Measurements from ENCODE around the gene ACAA2. TPM values are rescaled to one million over a fixed set of nuclear protein-coding genes. Genes with fewer than 3 reads are reported as not detected.
"Not testable (repeated sequence)": the region's sequence is repeated elsewhere in the genome, so short reads cannot be mapped to it uniquely, and the experiment has no call there.

Gene ACAA2
- total RNA-seq, 1 donor from 2014 or later = 40.2 TPM

DNA sequence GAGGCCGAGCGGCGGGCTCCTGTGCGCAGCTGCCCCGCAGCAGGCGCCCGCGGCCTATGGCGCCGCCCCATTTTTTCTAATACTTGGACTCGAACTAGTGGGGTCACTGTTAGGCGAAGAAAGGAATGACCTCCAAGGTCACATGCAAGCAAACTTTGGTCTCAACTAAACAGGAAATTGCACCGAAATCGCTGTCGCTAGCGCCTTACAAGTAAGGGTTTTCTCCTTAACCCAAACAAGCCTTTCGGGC is 339 bp downstream of the ACAA2 start:
- no peak for DNase-seq (ENCODE audit: extremely low read depth, low read depth, low spot score)

DNA sequence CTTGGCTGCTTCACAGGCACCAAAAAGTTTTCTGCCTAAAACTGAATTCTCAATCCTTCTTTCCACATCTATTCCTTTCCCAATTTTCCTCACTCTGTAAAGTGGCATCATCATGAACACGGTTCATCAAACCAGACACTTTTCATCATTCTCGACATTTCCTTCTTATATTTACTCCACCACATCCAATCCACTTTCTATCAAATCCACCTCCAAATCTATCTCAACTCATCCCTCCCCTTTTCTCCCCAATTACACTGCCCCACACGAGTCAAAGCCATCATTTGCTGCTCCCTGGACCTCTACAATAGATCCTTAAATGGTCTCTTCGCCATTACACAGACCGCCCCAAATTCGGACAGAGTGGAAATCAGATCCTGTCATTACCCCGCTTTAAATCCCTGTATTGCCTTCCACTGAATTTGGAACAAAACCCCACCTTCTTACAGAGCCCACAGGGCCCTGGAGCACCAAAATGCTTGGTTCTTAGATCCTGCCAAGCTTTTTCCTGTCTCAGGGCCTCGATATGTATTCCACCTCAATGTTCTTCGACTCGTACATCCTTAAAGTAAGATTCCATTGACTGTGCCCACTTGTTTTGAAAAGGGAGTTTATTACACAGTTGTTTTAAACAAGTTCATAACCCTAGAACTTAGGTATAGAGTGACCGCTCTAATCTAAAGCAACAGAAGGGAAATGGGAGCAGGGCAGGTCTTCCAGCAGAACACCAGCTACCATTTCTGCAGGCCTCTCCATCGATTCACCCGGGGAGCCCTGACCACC is 856 bp downstream of the ACAA2 start:
- DNase-seq (ENCODE audit: extremely low read depth, low read depth, low spot score) = no peak

DNA sequence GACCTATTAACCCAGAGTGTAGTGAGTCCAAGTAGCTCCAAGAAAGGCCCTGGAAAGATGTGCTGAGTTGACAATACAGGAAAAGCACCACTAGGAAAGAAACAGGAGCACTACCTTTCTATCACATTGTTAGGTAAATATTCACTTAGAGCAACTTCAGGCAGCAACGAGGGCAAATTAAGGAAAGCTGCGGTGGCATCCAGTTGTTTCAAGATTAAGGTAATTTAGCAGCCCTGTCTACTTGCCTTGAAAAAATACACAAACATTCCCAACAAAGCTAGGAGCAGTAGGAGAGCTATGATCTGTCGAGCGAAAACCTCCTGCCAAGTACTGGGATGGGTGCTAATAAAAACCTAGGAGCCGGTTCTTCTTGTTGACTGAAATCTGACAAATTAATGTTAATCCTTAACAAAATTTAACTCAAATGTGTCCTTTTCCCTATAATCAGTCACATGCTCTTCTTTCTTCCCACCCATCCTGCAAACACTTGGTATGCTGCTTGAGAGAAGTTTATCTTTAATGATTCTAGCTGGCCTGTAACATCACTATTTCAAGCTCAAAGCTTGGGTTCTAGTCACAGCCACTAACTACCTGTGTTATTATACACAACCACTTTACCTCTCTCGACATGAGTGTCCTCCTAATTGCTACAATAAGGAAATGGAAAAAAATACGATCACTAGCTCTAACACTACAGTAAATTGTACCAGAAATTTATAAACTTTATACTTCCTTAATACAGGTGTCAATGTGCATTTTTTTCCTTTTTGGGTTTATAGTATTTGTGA is 2.0 kb downstream of the ACAA2 start:
- no peak for DNase-seq (ENCODE audit: extremely low read depth, low read depth, low spot score)

DNA sequence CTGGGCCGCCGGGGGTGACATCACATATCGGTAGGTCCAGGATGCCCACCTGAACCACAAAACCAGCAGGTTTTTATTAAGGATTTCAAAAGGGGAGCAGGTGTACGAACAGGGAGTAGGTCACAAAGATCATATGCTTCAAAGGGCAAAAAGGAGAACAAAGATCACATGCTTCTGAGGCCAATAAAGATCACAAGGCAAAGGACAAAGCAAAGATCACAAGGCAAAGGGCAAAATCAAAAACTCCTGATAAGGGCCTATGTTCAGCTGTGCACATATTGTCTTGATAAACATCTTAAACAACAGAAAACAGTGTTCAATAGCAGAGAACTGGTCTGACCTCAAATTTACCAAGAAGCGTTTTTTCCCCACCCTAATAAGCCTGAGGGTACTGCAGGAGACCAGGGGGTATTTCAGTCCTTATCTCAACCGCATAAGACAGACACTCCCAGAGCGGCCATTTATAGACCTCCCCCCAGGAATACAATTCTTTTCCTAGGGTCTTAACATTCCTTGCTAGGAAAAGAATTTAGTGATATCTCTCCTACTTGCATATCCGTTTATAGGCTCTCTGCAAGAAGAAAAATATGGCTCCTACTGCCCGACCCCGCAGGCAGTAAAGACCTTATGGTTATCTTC is 4.7 kb downstream of the ACAA2 start:
- not testable (repeated sequence) for DNase-seq (ENCODE audit: extremely low read depth, low read depth, low spot score)

DNA sequence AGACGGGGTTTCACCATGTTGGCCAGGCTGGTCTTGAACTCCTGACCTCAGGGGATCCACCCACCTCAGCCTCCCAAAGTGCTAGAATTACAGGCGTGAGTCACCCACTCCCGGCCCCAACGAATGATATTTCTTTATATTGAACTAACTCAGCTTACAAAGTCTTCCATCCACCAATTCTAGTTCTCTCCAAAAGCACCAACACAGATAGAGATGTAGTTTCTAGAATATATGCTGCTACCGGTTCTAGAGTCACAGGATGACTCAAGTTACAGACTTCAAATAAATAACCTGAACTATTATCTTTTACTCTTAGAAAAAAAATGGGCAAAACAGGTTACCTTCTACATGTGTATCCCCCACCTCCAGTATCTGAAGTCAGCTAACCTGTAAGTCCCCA is 9.2 kb downstream of the ACAA2 start:
- no peak for DNase-seq (ENCODE audit: extremely low read depth, low read depth, low spot score)

DNA sequence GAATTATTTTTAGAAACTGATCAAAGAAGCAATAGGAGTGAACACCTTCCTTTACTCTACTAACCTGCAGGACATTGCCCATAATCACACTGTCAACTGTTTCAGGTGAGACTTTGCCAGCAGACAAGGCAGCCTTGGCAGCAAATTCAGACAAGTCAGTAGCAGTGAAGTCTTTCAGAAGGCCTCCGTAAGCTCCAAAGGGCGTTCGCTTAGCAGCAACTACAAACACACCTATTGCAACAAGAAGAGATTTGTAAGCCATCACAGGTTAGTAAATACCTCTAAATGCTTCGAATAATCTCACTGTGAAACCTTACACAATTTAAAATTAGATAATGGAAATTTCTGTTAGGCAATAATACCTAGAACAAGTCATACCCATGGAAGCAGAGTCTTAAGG is 10.7 kb downstream of the ACAA2 start:
- no peak for DNase-seq (ENCODE audit: extremely low read depth, low read depth, low spot score)

DNA sequence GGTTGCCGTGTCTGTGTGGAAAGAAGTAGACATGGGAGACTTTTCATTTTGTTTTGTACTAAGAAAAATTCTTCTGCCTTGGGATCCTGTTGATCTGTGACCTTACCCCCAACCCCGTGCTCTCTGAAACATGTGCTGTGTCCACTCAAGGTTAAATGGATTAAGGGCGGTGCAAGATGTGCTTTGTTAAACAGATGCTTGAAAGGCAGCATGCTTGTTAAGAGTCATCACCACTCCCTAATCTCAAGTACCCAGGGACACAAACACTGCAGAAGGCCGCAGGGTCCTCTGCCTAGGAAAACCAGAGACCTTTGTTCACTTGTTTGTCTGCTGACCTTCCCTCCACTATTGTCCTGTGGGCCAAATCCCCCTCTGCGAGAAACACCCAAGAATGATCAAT is 12.8 kb downstream of the ACAA2 start:
- DNase-seq (ENCODE audit: extremely low read depth, low read depth, low spot score) = not testable (repeated sequence)

DNA sequence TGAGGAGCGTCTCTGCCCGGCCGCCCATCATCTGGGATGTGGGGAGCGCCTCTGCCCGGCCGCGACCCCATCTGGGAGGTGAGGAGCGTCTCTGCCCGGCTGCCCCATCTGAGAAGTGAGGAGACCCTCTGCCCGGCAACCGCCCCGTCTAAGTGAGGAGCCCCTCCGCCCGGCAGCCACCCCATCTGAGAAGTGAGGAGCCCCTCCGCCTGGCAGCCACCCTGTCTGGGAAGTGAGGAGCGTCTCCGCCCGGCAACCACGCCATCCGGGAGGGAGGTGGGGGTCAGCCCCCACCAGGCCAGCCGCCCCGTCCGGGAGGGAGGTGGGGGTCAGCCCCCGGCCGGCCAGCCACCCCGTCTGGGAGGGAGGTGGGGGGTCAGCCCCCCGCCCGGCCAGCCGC is 13.5 kb downstream of the ACAA2 start:
- not testable (repeated sequence) for DNase-seq (ENCODE audit: extremely low read depth, low read depth, low spot score)

DNA sequence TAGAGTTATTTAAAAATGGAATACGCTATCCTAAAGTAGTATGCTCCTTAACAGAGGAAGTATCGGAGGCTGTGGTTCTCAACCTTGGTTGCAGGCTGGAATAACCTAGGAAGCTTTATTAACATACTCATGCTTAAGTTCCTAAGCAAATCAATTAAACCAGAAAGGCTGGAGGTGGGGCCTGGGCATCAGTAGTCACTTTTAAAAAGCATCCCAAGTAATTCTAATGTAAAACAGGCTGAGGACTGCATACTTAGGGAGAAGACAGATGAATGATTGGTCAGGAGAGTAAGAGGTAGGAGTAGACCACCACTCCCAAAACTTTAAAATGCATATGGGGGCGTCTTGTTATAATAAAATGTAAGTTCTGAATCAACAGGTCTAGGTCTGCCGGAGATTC is 15.3 kb downstream of the ACAA2 start:
- no peak for DNase-seq (ENCODE audit: extremely low read depth, low read depth, low spot score)

DNA sequence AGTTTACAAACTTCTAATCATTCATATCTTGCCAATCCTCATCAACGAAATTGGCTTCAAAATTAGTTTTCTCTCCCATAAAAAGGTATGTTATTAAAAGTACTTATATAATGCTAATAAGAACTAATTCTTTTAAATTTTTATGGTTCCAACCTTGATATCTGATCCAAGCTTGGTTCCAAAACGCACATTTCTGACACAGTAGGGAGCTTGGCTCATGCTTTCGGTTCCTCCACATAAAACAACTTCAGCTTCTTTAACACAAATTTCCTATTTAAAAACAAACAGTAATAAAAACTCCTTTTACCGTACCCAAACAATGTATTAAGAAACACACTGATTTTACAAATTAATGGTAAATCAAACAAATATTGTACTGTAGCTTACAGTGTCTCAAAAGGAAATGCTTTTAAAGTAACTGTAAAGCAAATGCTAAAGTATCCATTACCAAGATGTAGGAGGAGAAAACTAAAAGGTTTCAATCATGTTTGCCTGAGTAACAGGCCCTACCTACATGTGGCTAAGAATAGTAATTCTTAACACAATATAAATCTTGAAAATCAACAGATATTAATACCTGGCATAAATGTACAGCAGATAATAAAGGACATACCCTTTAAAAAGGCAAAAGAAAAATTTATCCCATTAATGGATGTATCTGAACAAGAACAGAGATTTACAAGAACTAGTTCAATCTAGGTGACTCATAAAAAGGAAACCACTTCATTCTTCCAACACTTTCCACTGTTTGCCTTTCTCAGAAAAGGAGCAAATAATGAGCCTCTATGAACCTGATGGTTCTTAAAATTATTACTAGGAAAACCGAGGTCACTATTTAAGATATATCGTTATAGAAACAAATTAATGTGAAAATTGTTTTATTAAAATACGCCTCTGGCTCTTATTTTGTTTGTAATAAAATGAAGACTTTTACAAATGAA is 17.5 kb downstream of the ACAA2 start:
- DNase-seq (ENCODE audit: extremely low read depth, low read depth, low spot score) = no peak

DNA sequence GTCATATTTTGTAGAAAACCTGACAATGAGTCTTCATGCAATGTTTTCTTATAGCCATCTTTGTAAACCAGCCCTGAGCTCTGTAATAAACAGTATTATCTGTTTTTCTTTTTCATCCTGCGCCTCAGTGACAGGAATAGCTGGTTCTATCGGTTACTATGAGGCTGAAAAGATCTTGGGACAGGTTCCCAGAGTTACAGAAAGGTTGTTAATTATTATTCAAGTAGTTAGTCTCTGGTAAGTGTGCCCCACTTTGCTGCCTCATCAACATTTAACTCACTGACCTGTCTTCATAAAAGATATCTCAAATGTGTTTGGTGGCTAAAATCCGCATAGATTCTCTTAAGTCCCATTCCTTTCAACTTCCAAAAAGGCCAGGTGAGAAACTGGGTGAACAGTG is 18.6 kb downstream of the ACAA2 start:
- DNase-seq (ENCODE audit: extremely low read depth, low read depth, low spot score) = no peak

DNA sequence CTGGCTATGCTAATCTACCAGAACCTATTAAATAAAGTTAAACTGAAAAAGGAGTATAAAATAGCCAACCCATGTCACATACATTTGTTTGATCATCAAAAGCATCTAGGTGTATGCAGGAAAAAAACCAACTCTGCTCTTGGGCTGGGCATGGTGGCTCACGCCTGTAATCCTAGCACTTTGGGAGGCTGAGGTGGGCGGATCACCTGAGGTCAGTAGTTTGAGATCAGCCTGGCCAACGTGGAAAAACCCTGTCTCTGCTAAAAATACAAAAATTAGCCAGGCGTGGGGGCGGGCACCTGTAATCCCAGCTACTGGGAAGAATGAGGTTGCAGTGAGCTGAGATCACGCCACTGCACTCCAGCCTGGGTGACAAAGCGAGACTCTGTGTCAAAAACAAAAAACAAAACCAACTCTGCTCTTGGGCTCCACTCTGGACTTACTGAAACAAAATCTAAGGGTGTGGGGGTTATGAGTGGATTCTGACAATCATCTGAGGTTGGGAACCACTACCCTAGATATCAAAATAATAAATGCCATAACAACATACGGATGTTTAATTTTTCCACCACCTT is 23.7 kb downstream of the ACAA2 start:
- not testable (repeated sequence) for DNase-seq (ENCODE audit: extremely low read depth, low read depth, low spot score)

DNA sequence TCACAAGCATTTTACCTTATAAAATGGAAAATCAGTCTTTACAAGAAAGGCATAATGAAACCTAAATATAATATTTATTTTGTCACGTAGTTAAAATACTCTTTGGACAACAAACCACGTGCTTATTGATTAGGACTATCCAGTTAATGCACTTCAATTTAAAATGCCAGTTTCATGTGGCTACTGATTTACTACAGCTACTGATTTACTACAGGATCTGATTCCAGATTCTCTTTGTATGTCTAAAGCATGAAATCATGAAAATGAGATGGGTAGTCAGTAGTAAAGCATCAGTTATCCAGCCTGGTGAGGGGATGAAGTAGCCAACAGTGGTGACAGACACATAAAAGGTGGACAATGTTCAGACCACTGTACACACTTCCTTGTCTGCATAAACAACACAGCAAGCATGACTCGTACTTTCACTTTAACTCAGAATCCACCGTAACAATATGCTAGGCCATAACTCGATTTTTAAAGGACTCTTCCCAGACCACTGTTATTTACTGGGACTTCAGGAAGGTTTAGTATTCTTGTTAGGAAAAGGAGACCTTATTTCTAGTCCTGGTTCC is 24.9 kb downstream of the ACAA2 start:
- no peak for DNase-seq (ENCODE audit: extremely low read depth, low read depth, low spot score)

DNA sequence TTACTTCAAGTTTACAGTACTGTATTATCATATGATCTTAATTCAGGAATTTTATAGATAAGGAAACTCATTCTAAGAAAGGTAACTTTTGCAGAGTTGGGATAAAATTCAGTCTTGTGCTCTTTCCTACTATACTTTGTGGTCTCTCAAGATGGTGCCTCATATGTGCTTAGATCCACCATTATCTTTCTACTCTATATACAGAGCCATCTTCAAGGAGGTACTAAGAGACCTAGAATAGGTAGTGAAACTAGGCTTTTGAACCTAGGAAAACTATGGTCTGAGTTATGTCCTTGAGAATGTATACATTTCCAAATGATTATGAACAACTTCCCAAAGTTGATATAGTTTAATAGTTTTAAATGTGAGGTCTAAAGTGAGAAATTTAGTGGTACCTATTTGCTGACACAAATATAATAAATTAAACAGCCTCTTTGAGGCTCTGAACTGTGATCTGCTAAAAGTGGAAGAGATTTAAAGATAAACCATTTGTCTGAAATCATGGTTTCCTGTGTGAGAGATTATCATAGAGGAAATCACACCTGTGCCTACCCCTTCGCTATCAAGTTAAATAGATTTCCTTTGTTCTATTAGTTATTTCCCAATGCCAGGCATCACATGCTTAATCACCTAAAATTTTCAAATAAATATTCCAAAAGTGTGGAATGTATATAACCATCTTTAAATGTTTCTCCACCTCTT is 27.2 kb downstream of the ACAA2 start:
- no peak for DNase-seq (ENCODE audit: extremely low read depth, low read depth, low spot score)

DNA sequence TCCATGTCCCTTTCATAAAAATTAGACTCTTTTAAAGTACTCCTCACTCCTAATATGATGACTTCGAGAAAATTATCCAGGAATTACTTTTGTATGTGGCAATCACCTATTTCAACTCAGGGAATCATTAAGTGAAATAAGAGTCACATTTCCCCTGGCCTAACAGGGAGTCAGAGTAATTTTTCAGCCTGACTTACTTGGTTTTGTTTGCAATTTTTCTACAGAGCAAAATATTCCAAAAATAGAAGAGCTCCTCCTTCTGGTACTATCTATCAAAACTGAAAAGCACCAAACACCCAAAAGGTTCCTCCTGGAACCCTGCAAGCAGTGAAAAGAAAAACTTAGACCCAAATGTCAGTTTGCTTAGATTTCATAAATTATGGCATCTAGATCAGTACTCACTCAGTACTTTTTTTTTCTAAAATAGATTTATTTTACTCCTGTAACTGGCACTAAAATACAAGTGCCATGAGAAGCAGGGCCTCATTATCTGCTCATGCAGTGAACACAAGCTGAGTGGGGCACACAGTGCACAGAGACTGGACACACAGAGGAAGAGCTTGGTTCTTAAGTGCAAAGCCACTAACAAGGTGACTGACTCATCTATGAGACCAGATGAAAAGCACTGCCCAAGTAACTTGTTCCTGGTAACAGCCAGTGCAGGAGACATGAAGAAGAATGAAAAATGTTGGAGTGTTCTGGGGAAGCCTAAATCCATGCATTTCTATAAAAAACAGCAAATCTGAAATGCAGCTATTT is 28.7 kb downstream of the ACAA2 start:
- no peak for DNase-seq (ENCODE audit: extremely low read depth, low read depth, low spot score)

DNA sequence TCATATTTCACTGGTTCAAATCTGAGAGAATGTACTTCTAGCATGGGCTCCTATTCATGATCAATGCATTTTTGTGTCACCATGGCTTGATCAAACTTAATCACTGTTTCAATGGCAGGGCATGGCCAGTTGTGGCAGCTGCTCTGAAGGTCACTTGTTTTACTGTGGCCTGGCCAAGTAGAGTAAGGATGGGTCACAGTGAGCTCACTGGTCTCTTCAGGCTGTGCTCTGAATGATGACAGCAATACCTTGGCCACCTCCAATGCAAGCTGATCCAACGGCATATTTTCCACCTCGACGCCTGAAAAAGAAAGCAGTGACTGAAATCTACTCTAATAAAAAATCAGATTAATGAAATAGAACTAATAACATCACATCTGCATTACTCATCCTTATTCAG is 29.7 kb downstream of the ACAA2 start:
- not testable (repeated sequence) for DNase-seq (ENCODE audit: extremely low read depth, low read depth, low spot score)

DNA sequence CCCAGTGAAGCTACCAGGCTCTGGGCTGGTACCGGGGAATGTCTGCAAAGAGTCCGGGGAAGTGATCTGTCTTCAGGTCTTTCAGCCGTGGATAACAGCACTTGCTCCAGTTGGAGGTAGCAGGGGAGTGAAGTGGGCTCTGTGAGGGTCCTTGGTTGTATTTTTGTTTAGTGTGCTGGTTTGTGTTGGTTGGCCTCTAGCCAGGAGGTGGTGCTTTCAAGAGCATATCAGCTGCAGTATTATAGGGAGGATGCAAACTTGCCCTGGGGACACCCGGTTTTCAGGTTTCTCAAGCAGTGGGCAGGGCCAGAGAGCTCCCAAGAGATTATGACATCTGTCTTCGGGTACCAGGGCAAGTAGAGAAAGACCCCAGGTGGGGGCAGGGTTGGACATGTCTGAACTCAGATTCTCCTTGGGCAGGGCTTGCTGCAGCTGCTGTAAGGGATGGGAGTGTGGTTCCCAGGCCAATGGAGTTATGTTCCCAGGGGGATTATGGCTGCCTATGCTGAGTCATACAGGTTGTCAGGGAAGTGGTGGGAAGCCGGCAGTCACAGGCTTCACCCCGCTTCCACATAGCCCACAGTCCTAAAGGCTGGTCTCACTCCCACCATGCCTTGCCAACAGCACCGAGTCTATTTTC is 34.4 kb downstream of the ACAA2 start:
- no peak for DNase-seq (ENCODE audit: extremely low read depth, low read depth, low spot score)

DNA sequence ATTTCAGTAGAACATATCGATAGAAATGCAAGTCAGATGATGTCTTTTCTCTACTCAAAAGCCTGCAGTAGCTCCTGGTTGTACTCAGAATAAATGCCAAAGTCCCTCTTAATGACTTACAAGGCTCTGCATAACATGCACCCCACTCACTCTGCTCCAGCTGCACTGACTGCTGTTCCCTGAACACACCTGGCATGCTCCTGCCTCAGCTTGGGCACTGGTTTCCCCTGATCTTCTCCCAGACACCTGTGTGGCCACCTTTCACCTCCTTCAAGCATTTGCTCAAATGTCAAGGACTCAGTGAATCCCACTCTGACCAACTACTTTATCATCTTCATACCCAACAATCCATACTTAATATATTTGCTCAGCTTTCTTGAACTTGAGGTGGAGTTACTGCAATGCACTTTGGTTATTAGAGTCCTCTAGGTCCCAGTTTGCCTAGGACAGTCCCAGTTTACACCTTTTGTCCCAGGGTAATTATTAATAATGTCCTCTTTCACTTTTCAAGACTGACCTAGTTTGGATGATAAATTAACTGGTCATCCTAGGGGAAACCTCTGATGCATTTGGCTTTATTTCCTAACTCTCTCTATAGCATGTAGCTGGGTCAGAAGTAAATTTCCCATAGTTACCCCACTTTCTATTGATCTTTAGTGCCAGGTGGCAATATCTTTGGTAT is 44.1 kb downstream of the ACAA2 start:
- no peak for DNase-seq (ENCODE audit: extremely low read depth, low read depth, low spot score)
